ENCODE results near the gene ZDHHC11B.
"Not testable (repeated sequence)": the region's sequence is repeated elsewhere in the genome, so short reads cannot be mapped to it uniquely, and the experiment has no call there.

DNA sequence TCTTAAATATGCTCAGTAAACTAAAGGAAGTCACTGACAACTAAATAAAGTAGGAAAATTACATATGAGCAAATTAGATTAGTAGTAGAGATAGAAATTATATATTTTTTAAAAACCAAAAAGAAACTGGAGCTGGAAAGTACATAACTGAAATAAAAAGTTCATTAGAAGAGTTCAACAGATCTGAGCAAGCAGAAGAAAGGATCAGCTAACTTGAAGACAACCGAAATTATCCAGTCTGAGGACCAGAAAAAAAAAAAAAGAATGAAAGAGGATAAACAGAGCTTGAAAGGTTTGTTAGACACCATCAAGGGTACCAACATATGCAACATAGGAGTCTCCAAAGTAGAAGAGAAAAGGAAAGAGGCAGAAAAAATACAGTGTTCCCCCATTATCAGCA is 65.2 kb downstream of the ZDHHC11B start:
- TF ChIP-seq, protein P1, sequence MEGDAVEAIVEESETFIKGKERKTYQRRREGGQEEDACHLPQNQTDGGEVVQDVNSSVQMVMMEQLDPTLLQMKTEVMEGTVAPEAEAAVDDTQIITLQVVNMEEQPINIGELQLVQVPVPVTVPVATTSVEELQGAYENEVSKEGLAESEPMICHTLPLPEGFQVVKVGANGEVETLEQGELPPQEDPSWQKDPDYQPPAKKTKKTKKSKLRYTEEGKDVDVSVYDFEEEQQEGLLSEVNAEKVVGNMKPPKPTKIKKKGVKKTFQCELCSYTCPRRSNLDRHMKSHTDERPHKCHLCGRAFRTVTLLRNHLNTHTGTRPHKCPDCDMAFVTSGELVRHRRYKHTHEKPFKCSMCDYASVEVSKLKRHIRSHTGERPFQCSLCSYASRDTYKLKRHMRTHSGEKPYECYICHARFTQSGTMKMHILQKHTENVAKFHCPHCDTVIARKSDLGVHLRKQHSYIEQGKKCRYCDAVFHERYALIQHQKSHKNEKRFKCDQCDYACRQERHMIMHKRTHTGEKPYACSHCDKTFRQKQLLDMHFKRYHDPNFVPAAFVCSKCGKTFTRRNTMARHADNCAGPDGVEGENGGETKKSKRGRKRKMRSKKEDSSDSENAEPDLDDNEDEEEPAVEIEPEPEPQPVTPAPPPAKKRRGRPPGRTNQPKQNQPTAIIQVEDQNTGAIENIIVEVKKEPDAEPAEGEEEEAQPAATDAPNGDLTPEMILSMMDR (IDR thresholded peaks at IDR 0.05): not testable (repeated sequence)
- TF ChIP-seq POLR2A (IDR thresholded peaks at IDR 0.05): not testable (repeated sequence)

All from prostate gland (tissue), 2 donors.